Stimulated activated CD8-positive, alpha-beta memory T cell treated with anti-CD3 and anti-CD28 coated beads, Interleukin-7, amount 100 ng/mL, for 24 hours (primary cell): Measurements from ENCODE around the gene ADGRD1.
"Not testable (repeated sequence)": the region's sequence is repeated elsewhere in the genome, so short reads cannot be mapped to it uniquely, and the experiment has no call there.

Experiments used
- DNase-seq: peaks from one replicate; pipeline ENCODE4 v3.0.0-alpha.2; 2020; ENCODE audit warnings: low read depth

ADGRD1 gene

DNA sequence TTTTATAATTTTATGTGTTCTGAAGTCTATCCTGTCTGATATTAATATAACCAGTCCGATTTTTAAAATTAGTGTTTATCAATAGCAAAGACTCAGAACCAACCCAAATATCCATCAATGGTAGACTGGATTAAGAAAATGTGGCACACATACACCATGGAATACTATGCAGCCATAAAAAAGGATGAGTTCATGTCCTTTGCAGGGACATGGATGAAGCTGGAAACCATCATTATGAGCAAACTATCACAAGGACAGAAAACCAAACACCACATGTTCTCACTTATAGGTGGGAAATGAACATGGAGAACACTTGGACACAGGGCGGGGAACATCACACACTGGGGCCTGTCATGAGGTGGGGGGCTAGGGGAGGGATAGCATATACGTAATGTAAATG, 16.2 kb upstream of the ADGRD1 start:
- DNase-seq = not testable (repeated sequence)

- no peak for DNase-seq
Measured at GRCh38 chr12:130938186-130938585, 15.5 kb upstream of the ADGRD1 start.

DNA sequence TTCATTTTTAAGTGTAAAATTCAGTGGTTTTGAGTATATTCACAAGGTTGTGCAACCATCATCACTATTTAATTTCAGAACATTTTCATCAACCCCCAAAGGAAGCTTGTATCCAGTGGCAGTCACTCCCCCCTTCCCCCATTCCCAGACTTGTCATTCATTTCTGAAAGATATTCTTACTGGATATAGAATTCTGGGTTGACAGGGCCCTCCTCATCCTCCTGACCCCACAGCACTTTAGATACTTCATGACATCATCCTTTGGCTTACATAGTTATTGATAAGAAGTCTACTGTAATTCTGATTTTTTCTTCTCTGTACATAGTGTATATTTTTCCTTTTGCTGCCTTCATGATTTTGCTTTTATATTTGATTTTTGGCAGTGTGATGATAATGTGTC, 8.8 kb upstream of the ADGRD1 start:
- no peak for DNase-seq

DNA sequence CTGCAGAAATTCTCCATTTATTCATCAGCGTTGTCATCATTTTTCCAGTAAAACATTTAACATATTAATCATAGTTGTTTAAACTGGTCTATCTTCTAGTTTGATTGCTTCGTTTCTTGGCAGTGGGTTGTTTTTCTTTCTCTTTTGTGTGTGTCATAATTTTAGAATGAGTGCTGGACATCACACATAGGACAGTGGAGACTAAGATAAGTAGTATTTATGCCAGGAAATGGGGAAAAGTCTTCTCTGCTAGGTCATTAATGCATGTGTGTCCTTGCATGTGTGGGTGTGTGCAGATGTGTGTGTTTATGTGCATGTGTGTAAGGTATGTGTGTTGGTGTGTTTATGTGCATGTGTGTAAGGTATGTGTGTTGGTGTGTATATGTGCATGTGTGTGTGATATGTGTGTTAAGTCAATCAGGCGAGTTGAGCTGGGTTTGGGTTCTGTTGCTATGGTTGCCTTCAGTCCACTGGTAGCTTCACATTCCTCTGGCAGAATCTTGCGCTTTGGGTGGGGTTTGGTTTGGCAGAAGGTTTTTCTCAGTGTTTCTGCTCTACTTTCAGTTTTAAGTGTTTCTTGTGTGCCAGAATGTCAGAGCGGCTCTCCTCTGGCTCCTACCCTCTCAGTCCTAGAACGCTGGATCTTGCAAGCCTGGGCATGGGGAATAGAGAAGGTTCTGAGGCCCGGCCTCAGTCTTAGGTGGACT, 7.8 kb upstream of the ADGRD1 start:
- DNase-seq = no peak

DNA sequence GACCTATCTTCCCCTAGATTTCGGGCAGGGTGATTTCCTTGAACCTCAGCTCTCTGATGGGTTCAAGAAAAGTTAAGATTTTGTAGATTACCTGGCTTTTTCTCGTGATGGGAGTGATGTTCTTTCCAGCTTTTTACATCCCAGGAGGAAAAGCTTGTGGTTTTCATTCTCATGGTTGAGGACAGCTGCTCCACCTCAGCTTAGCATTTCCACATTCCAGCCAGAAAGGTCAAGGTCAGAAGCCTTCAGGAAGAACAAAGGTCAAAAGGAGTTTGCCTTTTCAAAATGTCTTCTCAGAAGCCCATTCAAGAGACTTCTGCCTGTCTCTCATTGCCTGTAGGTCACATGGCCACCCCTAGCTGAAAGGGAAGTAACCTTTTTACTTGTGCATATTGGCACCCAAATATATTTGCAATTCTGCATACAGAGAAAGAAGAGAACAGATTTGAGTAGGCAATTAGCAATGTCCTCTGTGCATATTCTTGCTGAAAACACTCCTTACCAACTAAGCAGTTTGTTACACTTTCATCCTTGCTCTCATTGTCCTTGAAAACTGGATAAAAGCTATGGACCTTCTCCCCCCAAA, 6.6 kb upstream of the ADGRD1 start:
- no peak for DNase-seq

GRCh38 chr12:130948136-130948535, 5.6 kb upstream of the ADGRD1 start:
- DNase-seq = no peak

DNA sequence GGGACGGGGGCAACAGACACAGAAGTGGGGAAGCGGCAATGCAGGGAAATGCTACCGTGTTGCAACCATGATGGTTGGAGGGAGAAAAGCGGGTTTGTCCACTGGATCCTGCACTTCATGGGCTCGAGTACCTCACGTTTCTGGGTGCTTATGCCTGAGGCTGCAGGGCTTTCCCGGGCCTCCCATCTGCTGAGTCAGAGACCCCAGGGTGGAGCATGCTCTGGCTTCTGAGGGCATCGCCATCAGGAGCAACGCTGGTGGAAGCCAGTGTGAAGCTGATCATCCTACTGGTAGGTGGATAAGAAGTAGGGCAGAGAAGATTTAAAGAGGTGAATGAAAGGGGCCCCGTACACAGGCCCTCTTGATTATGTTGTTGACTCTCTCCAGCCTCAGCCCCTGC, 5.0 kb upstream of the ADGRD1 start:
- no peak for DNase-seq

GRCh38 chr12:130949806-130950205, 3.9 kb upstream of the ADGRD1 start:
- DNase-seq = no peak

GRCh38 chr12:130951636-130952035, 2.1 kb upstream of the ADGRD1 start:
- DNase-seq = no peak

- DNase-seq = no peak
Measured at GRCh38 chr12:130952171-130952954, 1.3 kb upstream of the ADGRD1 start.

DNA sequence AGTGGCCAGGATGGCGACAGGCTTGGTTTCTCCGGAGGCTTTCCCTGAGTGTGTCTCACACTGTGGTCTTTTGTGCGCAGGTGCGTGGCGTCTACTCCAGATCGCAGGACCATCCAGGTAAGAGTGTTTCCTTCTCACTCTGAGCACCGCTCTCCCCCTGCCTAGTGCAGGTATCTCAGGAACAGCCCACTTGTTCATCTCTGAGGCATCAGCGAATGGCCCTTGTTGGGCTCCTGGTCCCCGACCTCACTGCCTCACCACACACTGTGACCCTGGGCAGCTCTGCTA, 781 bp downstream of the ADGRD1 start:
- no peak for DNase-seq

DNA sequence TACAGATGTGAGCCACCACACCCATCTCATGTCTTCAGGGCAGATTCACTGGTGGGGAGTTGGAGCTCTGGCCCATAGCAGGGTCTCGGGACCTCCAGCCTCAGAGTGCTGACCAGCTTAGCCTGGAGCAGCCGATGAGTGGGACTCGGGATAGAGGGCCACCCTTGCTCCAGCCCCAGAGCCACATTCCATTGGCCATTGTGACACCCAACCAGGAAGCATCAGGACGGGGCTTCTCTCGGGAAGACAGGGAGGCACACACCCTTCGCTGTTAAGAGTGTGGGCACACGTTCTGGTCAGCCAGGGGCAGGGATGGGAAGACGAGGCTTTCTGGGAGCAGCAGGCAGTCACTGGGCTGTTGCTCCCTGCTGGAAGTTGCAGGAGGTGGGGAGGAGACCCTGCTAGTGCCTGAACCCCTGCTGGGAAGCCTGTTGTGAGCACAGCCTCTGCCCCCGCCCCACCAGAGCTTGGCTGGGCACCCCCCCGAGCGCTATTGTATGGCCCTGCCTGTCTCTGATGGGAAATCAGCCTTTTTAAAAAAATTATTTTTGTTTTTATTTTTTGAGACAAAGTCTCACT, 1.6 kb downstream of the ADGRD1 start:
- no peak for DNase-seq

DNA sequence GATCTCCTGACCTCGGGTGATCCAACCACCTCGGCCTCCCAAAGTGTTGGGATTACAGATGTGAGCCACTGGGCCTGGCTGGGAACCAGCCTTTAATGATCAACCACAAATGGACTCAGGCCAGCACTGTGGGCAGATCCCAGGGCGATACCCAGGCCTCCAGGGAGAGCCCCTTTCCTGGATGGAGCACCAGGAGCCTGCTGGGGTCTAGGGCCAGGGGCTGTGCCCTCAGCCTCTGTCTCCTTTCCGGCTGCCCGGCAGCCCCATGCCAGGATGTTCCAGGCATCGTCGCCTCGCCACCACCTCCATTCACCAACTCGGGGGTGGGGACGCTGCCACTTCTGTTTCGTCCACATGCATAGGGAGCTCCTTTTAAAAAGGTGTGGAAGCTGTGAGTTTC, 2.3 kb downstream of the ADGRD1 start:
- no peak for DNase-seq

DNA sequence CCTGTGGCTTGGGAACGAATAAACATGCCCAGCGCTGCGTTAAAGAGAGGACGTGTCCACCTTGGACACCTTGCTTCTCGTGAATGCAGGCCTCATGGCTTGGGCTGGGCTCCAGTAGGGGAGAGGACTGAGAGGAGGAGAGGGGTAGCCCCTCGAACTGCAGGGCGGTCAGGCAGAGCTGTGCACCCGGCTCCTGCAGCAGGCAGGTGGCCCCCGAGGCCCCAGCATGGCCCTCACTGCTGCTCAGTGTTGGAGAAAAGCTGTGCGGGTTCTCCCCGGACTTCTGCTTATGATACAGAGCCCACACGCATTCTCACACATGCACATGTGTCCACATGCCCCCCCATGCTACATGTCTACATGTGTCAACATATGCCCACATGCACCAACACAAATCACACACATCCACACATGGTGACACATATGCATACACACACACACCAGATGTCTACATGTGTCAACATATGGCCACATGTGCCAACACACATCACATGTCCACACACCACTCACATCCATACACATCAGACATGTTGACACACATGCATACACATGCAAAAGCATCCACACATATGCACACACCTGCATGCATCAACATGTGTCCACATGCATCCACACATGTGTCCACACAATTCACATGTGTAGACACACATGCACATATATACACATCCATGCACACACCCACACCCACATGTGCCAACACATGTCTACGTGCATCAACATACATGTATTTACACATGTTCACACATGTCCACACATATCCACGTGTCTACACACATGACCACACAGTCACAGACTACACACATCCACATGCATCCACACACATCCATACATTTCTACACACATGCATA, 3.0 kb downstream of the ADGRD1 start:
- DNase-seq = no peak

- DNase-seq = no peak
Measured at GRCh38 chr12:130957304-130957621, 3.6 kb downstream of the ADGRD1 start.

DNA sequence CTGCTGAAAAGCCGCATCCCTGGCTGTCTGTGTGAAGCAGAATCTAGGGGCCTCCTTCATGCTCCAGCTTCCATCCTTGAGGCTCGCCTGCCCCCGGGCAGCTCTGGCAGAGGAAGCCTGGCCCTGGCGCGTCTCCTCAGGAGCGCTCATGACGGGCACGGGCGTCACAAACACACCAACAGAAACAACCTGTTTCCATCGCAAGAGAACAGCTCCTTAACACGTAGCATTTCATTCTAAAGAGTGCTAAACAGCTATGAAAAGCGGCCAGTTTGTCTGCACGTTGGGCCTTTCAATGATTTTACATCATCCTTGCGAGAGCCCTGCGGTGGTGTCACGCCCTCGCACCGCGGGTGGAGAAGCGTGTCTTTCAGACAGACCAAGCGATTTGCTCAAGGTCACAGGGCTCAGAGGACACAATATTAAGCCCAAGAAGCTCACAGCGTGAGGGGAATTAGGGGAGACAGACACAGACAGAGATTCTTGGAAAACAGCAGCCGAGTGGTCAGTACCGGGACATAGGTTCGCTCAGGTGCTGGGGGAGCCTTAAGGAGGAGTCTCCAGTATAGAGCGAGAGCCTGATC, 4.9 kb downstream of the ADGRD1 start:
- DNase-seq = no peak

DNA sequence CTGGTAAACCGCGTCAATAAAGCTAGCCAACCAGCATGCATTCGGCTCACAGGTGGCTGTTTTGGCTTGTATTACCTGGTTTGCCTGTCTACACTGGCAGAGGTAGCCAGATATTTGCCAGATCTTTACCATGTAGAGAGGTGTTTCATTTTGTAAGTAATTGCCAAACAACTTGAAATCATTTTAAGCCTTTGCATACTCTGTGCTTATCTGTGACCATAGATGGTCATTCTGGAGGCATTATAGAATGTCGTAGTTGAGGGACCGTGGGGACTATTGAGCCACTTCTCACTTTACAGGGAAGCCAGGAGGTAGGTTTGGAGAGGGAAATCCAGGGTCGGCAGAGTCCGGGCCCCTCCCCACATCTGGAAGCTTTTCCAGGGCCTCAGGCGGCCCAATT, 5.9 kb downstream of the ADGRD1 start:
- no peak for DNase-seq

GRCh38 chr12:130960058-130960457, 6.4 kb downstream of the ADGRD1 start:
- DNase-seq = no peak

- no peak for DNase-seq
Measured at GRCh38 chr12:130960787-130961186, 7.1 kb downstream of the ADGRD1 start.

DNA sequence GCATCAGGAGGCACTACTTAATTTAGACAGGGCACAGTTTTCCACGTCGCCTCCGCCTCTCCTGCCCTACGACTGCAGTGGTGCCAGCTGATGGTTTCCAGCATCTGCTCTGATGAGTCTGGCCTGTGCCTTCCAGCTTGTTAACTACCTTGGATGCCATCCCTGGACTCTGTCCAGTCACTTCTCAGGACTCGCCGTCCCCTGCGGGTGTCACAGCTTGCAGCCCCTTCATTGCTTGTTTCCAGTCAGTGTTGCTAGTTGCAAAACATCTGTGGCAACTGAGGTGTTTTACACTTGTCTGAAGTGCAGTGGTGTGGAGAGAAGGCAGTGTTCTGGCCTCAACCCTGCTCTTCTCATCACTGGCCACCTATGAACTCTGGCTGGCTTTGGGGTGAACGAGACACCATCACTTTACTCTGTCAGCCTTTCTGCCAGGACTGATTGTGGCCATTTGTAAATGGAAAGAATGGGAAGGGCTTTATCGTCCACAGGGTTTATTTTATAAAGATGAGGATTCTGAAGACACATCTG, 8.3 kb downstream of the ADGRD1 start:
- no peak for DNase-seq

DNA sequence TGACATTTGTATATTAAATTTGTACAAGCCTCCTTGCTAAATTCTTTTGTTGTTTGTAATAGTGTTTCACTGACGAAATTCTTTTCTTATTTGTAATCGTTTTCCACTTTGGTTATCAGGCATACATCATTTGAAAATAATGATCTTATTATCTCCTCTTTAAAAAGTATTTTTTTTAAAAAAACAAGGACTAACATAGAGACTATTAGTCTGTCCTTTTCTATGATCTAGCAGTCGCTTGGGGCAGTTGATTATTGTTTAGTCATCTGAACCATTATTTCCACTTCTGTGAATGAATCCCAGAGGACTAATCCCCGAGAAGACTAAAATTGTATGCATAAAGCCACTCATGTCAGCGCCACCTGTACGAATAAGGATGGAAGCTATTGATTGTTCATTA, 11.5 kb downstream of the ADGRD1 start:
- DNase-seq = no peak

- DNase-seq = no peak
Measured at GRCh38 chr12:130965668-130966067, 12.0 kb downstream of the ADGRD1 start.
